Cardiac fibroblast (primary cell): ENCODE data around the gene CD1C.
"Not testable (repeated sequence)": the region's sequence is repeated elsewhere in the genome, so short reads cannot be mapped to it uniquely, and the experiment has no call there.

Experiments
- DNase-seq, 2 donors: peaks; one replicate each; pipeline versions ENCODE4 v3.0.0 to v3.0.0-alpha.2; 2010; ENCODE audit warnings: low read depth in 2 of 2
- H3K4me3 ChIP-seq, 2 donors: replicated peaks in 1 of 2; 1 replicate in 1 of 2; 2 replicates in 1 of 2; pipeline ENCODE4 v1.5.1; 2011; ENCODE audit warnings: low read depth in 2 of 2, low read length in 2 of 2, mild to moderate bottlenecking in 2 of 2, moderate library complexity in 1 of 2
- TF ChIP-seq, protein P1 (sequence below): IDR thresholded peaks from one replicate; pipeline ENCODE4 v1.5.1; 2011; ENCODE audit warnings: low read depth, mild to moderate bottlenecking, low read length, inconsistent platforms

CD1C gene

DNA sequence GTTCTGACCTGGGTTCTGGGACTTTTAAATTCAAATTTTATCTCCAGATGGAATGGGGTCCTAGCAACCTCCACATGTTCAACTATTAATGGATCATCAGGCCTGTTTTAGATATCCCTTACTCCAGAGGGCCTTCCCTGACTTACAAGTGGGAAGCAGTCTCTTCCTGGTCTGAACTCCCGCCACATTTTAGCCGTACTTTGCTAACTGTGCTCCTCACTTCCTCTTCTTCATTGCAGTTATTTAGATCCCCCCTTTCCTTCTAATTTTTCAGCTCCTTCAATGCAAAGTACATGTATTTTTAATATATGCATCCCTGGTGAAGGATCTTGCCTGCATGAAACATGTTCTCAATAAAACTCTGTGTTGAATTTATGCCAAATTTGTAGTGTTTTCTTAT, 31.8 kb upstream of the CD1C start:
- TF ChIP-seq, protein P1, sequence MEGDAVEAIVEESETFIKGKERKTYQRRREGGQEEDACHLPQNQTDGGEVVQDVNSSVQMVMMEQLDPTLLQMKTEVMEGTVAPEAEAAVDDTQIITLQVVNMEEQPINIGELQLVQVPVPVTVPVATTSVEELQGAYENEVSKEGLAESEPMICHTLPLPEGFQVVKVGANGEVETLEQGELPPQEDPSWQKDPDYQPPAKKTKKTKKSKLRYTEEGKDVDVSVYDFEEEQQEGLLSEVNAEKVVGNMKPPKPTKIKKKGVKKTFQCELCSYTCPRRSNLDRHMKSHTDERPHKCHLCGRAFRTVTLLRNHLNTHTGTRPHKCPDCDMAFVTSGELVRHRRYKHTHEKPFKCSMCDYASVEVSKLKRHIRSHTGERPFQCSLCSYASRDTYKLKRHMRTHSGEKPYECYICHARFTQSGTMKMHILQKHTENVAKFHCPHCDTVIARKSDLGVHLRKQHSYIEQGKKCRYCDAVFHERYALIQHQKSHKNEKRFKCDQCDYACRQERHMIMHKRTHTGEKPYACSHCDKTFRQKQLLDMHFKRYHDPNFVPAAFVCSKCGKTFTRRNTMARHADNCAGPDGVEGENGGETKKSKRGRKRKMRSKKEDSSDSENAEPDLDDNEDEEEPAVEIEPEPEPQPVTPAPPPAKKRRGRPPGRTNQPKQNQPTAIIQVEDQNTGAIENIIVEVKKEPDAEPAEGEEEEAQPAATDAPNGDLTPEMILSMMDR: no peak
- H3K4me3 ChIP-seq: no peak overlapping the region
- no peak for DNase-seq

DNA sequence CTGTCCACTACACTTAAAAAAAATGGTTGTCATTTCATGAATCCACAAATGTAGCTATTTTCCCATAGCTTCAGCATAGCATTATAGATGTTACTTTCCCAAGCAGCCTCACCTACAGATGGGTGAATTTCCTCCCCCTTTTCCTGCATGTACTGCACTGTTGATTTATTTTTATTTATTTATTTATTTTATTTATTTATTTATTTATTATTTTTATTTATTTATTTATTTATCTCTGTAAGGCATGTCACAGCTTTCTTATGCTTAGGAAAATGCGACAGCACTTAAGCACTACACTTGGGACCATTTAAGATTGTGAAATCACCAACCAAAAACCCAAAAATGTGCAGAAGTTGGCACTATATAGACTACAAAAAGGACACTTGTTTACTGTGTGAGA, 30.6 kb upstream of the CD1C start:
- H3K4me3 ChIP-seq: no peak overlapping the region
- DNase-seq: no peak
- TF ChIP-seq, protein P1: no peak

DNA sequence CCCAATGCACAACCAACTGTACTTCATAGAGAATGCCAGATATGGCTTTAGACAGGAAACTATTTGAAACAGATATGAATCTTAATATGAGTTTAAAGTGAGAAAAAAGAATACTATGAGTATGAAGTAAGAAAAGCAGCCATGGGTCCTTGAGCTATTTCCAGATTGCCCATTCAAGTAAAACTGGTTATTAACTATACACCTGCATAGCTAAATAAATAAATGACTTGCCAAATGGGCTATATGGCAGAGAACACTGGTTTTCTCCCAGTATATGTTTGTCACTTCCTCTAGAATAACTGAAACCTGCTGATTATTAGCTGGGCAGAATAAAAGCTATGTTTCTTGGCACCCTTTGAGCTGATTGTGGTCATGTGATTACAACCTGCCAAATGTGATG, 17.0 kb upstream of the CD1C start:
- TF ChIP-seq, protein P1: no peak
- DNase-seq: no peak
- H3K4me3 ChIP-seq: no peak overlapping the region

DNA sequence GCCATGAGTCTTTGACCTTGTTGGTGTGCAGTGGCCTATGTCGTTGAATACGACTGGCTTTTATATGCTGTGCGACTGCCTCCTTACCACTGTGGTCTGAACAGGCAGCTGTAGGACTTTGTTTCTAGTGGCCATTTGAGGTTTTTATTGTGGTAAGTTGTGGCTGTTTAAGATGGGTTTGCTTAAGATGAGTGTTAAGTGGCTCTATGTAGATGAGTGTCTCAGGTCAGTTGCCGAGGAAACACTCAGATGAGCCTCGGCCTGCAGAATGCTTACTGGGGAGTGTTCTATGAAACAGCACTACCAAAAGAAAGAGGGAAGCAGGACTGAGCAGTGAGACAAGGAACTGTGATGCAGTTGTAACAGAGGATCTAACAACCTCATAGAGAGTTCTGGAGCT, 14.9 kb upstream of the CD1C start:
- TF ChIP-seq, protein P1: no peak
- H3K4me3 ChIP-seq: no peak overlapping the region
- DNase-seq: no peak

DNA sequence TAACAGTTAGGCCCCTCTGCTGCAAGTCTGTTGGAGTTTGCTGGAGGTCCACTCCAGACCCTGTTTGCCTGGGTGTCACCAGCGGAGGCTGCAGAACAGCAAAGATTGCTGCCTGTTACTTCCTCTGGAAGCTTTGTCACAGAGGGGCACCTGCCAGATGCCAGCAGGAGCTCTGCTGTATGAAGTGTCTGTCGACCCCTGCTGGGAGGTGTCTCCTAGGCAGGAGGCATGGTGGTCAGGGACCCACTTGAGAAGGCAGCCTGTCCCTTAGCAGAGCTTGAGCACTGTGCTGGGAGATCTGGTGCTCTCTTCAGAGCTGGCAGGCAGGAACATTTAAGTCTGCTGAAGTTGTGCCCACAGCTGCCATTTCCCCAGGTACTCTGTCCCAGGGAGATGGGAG, 7.3 kb upstream of the CD1C start:
- H3K4me3 ChIP-seq, DNase-seq: not testable (repeated sequence)

DNA sequence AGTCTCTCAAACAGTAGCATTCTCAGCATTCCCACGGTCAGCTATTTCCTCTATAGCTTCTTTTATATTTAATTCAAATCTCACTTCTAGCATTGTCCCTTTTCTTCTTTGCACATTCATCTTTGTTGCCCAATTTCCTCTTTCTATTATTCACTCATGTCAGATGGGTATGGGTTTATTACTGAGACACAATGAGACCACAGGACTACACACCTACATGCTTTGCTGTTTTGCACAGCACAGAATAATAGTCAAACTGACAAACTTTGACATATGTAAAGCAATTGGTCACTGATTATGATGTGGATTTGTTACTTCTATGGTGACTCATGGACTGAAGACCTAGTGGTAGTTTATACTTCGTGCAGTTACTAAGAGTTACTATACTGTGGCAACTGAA, 5.8 kb upstream of the CD1C start:
- DNase-seq: no peak
- no peak overlapping the region for H3K4me3 ChIP-seq
- TF ChIP-seq, protein P1: no peak

DNA sequence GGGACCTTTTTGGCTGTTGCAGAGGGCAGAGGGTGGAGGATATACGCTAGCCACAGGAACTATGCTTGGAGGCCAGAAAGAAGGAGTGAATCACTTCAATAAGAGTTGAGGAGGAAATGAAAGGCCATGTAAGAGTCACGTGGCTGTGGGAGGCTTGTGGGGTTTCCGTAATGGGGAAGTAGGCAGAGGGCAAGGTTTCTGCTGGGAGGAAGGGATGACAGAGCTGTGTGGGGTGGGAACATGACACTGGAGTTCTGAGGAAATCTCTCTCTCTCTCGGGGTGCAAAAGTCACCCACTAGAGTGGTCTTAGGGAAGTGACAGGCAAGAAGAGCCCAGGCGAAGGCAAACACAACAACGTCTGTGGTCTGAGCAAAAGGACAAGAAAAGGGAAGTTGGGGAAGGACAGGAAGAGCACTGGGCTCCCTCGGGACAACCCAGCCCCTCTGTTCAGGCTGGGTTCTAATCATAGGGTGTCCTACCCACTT, 3.9 kb upstream of the CD1C start:
- no peak overlapping the region for H3K4me3 ChIP-seq
- no peak for DNase-seq
- TF ChIP-seq, protein P1: no peak
